NCI-H524 (cell line): Measurements from ENCODE around the gene TRMU.

Experiments used
- DNase-seq, 2 experiments: peaks; one replicate each; lab custom pipeline; 2025; lab: John Stamatoyannopoulos, UW

The TRMU gene

DNA sequence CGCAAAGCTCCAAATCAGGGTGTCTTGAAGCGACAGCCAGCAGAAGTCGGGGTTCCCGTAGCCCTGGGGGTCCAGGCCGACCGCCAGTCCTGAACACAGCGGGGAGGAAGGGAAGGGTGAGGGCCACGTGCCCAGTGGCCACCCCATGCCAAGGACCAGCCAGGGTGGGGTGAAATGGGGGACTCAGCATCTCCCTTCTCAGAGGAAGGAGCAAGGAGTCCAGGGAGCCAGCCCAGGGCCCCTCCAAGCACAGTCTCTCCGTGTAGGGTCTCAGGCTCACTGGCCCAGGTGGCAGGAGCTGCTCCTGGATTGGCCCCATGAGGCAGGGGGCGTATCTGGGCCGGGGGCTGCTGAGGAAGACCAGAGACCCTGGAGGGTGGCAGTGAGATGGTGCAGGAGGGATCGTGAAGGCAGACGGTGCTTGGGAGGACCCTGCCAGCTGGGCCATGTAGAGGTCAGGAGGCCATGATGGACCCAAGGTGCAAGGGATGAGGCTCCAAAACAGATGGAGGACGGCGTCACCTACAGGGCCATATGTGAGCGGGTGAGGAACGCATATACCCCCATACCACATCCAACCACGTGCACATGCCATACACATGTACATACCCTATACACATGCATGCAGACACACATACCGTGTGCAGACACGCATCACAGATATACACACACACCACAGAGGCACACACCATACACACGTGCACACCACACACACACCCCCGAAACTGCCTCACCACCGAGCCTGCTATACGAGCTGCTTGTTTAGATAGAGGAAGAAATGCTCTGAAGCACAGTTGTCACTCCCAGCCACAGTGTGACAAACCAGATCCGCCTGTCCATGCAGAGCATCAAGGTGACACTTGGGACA is 34.4 kb downstream of the TRMU start:
- no peak for DNase-seq

DNA sequence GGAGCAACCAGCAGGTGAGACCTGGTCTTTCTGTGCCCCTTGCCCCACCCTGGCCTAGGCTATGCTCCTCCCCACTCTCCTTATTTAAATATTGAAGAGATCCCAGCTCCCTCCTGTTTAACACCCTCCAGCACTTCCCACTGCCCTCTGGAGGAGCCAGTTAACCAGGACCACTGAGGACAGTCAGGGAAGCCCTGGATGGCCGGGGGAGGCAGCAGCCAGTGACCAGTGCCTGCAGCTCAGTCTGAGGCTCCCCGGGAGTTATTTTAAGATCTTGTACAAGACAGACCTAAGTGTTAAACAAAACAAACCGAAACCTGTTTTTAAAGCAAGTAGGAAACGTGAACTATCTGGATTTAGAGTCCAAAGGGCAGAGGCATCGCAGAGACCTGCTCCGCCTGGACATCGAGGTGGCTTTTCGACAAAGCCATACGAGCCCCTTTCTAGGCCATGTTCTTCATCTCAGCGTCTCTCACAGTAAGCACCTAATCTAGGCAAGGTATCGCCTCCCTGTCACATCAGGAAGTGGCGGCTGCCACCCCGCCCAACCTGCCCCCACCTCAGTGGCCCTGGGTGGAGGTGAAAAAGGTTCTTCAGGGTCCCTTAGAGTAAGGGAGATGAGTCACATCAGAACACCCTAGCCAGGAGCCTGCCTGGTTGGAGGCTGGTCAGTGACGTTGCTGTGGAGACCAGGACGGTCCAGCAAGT is 35.2 kb downstream of the TRMU start:
- no peak for DNase-seq

DNA sequence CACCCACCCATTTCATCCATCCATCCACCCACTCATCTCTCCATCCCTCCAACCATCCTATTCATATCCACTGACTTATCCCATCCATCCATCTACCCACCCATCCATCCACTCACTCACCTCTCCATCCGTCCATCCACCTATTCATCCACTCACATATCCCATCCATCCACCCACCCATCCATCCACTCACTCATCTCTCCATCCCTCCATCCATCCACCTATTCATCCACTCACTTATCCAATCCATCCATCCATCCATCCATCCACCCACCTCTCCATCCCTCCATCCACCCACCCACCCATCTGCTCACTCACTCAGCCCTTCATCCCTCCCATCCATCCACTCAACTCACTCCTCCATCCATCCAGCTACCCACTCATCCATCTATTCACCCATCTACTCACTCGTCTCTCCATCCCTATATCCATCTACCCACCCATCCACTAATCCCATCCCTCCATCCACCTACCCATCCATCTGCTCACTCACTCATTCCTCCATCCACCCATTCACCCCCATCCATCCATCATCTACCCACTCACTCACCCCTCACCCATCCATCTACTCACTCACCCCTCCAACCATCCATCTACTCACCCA is 36.2 kb downstream of the TRMU start:
- no peak for DNase-seq

DNA sequence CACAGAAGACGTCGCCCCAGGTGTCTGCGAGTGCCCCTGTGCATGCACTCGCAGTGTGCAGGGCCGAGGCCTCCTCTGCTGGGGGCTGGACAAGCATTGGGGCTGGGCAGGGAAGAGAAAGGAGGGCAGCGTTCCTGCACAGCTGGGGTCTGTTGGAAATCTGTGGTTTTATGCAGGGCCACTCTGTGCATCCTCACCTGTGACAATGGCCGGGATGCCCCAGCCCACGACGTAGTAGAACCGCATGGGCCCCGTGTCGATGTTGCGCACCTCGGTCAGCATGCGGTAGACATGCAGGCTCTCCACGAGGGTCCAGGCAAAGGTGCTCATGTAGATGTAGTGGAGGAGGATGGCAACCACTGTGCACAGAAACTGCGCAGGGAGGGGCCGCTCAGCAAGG is 37.2 kb downstream of the TRMU start:
- DNase-seq = no peak

DNA sequence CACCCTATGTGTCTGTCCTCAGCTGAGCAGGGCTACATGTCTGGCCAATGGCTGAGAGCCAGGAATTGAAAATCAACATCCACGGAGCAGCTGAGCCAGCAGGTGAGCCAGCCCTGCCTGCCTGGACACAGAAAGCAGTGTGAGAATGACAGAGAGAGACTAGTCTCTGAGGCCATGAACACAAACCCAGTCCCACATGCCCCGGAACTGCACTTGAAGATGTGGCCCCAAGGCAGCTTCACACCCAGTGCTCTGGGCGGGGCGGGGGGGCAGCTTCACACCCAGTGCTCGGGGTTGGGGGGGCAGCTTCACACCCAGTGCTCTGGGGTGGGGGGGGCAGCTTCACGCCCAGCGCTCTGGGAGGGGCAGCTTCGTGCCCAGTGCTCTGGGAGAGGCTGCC is 37.6 kb downstream of the TRMU start:
- no peak for DNase-seq

DNA sequence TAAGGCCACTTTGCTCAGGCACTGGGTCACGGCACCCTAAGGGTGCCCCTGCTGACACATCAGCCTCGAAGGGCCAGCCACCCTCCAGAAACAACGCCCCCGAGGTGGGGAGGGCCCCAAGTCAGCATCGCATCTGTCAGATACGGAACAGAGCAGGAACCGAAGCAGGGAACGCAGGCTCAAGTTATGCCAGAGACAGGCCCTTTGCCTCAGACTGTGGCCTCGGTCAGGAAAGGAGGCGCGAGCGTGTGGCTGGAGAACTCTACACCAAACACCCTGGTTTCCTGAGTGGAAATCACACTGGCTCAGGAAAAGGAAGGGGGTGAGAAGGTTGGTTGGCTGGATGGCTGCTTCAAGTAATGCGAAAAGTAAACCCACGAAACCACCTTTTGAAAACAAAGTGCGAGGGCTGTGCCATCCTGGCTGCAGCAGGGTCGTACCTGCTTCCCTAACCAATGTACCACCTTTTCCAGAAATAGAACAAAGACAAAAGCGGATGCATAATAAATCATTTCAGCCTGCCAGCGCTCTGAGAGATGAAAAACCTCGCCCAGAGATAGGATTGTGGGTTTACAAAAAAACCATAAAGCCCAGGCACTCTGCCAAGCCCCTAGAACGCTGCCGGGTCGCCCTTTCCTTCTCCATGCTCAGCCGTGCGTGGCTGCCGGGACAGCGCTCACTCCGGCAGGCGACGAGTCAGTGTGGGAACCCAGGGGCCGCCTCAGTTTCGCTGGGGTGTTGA is 38.6 kb downstream of the TRMU start:
- DNase-seq = no peak

DNA sequence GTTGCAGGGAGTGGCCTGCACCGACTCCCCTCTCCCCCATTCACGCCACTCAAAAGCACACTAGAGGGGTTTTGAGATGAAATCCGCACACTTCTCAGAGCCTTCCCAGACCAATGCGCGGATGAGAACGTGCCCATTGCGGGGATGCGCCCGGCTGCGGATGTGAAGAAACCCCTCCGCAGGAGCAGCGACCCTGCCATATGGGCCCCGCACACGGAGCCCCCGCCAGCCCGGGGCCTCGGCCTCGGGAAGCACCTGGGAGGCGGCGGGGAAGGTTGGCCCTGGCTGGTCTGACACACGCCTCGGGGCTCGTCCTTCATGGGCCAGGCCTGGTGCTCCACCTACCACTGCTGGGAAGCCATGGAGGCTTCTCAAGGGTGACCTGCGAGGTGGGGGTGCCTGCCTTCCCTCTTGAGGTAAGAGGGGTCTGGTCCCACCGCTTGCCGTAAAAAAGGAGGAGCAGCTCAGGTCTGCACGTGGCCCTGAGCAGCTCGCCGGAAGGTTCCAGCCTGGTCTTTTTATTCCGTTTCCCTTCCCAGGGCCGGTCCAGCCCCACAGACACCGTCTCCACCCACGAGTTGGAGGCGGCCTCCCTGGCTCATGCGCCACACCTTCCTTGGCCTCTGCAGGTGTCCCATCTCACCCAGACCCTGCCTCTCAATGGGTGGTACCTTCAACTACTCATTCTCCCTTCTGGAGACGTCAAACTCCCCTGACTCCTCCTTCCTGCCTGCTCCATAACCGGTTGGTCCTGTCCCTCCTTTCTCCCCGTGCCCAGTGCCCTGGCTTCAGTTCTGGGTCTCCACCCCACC is 39.4 kb downstream of the TRMU start:
- DNase-seq = no peak

DNA sequence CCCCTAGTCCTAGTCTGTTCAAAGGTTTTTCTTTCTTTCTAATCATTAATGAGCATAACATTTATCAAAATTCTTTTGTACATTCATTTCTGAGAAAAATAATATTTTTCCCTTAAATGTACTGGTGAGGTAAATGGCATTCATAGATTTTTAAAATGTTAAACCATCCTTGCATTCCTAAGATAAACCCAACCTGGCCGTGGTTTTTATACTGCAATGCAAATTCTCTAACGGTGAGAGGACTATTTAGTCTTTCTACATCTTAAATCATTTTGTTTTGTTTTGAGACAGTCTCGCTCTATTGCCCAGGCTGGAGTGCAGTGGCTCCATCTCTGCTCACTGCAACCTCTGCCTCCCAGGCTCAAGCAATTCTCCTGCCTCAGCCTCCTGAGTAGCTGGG is 40.6 kb downstream of the TRMU start:
- no peak for DNase-seq

DNA sequence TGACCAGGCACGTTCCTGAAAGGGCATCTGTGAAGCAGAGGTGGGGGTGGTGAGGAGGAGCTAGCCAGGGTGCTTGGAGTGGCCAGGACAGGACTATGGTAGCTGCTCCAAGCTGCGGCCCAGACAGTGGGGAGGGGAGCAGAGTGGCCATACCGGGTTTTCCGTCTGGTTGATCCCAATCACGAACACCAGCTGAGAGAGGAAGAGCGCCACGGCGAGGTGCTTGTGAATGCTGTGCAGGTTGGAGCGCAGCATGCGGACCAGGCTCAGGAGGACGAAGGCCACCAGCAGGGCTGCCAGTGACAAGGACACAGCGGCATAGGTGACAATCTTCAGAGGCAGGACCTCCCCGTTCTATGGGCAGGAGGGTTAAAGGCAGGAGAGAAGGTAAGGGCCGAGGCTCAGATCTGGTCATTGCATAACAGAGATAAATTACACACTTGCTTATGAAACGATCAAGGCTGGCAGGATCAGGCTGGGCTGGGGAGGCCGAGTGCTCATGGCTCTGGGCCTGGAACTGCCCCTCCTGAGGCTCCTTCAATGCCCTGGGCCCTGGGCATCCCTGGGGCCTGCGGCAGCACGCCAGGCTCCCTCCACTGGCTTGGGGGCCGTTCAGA is 41.5 kb downstream of the TRMU start:
- DNase-seq = no peak

DNA sequence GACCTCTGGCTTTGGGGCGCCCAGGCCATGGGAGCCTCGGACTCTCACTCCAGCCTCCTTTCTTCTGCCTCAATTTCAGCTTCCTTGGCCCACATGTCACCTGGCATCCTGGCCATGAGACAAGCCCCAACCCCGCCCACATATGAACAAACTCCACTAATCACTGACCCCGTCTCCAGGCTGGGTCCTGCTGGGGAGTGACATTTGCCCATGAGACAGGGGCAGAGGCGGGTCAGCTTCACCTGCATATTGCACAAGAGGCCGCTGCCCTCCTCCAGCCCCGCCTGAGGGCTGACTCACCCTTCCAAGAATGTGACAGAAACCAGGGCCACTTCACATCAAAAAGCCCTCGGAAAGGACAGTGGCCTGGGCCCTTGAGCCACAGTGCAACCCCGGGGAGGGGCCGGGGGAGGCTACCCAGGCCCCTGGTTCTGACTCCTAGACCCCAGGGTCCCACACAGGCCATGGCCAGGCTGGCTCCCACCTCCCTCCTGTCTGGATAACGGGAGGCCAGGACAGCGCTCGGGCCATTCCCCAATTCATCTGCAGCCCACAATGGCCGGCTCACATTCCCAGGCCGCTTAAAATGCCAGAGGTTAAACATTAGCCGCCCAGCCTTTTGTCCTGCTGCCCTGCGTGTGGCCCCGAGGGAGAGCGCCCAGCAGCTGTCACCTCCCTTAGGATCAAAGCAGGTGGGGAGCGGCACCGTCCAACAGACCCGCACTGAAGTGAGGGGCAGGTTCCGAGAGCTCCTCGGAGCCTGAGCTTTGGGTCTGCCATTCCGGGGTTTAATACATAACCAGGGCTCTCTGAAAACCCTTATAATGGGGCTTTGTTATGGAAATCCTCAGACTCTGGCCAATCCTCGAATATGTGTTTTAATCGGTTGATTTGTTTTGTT is 42.3 kb downstream of the TRMU start:
- DNase-seq = no peak

DNA sequence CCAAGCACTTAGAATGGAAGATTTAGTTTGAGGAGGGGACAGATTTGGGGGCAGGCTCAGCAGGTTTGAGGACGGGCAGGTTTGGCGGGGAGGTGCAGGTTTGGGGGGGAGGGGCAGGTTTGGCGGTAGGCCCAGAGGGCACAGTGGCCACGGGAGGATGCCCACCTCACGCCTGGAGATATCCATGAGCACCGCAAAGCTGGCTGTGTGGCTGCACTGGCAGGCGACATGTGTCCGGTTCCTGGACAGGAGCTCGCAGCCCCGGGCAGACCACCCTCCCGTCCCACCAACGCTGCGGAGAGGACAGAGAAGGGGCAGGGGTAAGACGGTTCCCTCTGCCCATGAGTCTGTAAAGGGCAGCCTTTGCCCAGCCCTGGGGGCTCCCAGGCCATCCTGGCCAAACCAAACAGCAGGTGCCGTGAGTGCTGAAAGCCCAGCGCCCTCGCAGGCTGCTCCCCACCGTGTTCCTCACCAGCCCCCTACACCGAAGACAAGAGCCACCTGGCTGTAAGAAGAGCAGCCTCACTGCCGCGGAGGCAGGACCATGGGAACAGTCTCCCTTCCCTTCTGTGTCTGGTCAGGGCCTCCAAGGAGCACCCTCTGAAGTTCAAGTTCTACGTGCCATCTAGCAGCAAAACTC is 43.0 kb downstream of the TRMU start:
- no peak for DNase-seq

DNA sequence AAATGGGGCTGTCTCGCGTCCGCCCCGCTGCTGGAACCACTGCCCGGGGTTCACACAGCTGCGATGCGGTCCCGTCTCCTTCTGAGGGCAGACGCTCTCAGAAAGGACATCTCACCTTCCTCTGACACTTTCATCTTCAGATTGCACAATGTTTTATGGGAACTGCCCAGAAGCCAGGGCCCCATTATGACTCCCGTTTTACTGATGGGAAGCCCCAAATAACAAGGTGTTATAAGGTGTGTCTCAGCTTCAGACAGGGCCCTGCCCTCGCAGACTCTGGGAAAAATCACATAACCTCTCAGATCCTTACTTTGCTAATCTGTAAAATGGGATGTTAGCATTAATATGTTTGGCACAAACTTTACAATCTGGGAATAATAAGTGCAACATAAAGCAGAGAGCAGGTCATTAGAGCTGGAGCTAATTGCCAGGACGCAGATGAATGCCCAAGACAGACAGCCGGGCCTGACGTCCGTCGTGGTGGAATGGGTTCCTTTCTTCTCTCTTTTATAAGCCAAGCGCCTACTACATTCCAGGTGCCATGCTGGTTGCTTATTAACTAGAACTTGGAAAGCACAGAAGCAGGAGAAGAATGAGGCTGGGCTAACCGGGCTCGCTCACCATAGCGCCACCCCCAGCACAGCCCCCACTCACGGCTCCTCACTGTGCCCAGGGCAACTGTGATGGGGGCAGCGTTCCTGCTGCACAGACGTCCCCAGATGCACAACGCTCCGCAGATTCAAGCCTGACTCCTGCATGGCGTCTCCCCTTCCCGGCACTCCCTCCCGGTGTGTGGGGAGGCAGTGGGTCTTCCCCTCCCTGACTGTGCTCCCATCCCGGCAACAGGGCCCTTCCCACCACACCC is 43.8 kb downstream of the TRMU start:
- no peak for DNase-seq

DNA sequence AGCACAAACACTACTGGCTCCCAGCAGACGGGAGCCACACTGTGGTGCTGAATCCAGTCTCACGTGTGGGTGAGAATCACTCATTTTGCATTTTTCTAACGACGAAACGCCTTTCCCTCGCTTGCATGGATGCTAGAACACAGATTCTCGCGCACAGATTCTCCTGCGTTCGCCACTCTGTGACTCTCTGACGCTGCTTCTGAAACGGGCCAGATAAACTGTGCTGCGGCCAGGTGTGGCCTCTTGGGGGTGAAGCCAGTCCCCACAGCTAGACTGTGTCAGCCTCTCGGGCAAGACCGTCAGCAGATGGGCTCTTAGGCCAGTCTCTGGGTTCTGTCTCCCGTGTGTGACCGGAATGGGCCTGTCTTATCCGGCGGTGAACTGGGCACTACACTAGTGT is 44.6 kb downstream of the TRMU start:
- no peak for DNase-seq

DNA sequence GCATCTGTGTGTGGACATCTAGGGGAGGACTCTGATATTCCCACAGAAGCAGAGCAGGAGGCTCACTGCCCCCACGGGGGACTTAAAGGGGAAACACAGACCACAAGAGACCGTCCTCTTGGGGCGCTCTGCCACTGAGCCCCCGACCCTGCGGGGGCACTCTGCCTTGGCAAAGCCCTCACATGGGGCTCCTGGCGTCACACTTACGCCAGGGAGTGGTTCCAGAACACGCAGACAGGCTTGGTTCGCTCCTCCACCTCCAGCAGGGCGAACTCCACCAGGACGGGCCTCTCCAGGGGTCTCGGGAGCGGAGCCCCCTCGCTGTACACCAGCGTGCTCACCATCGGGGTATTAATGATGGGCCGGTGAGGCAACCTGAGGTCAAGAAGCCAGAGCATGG is 45.1 kb downstream of the TRMU start:
- no peak for DNase-seq

DNA sequence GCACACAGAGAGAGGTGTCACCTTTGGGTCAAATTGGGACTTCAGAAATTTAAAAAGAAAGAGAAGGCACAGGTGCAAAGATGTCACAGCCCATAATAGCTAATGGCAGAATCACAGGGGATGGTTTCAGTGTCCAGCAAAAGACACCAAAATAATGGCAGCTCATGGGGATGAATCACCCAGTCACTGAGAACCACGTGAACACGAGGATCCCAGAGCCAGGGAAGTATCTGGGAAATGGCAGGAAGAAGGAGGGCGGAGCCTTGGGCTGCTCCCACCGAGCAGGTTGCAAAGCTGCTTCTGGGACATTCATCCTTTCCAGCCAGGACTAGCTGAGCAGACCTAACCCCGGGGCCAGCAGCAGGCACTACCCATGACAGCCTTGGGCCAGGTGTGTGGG is 45.6 kb downstream of the TRMU start:
- DNase-seq = no peak

DNA sequence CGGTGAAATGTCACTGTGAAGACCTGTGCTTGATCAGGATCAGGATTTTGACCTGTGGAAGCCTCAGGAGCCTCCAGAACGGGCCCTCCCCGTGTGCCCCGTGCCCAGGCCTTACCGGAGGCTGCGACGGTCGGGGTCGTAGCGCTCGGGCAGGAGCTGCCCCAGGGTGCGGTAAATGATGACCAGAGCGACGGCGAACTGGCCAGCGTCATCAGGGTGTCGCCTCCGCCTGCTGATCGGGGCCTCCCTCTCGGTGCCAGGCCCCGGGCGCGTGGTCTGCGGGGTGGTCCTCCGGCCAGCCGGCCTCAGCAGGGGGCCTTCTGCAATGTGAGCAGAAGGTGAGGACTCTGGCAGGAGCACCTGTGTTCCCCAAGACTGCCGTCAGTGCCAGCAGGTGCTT is 46.2 kb downstream of the TRMU start:
- no peak for DNase-seq

DNA sequence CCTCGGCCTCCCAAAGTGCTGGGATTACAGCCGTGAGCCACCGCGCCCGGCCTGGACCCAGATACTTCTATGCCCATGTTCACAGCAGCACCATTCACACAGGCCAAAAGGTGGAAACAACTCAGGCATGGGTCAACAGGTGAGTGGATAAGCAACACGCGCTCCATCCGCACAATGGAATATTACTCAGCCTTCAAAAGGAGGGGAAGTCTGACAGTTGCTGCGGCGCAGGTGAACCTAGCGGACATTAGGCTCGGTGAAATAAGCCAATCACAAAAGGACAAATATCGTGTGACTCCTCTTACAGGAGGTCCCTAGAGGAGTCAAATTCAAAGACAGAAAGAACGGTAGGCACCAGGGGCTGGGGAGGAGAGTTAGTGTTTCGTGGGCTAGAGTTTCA is 47.0 kb downstream of the TRMU start:
- DNase-seq = no peak

DNA sequence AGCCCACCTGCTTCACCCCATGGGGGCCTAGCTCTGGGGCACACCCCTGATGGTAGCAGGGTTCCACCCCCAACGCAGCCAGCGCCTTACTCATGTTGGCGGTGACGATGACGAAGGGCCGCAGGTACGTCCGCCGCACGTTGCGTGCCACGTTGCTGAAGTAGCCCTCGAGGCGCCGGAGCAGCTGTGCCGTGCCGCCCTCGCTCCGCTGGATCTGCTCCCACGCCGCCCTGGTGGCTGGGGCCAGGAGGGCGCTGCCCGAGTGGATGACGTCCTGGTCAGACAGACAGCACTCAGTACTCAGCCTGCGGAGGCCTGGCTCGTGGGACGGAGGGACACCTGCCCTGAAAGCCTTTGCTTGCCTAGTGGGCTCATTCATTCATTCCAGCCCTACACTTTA is 50.8 kb downstream of the TRMU start:
- no peak for DNase-seq

DNA sequence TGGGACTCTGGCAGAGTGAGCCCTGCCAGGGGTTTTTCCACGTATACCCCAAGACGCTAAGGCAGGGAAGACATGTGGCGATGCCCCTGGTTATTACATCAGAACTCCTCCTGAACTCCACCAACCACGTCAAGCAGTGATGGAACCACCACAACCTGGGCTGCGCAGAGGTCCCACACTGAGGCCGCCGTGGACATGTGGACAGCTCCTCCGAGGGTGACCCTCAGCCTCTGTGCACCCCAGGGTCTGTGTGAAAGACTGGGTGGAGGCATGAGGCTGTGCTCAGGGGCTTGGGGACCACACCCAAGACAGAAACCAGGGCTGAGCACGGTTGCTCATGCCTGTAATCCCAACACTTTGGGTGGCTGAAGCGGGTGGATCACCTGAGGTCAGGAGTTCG is 52.2 kb downstream of the TRMU start:
- DNase-seq = no peak
